Breast epithelium (tissue), 3 donors: Measurements from ENCODE around the gene CHMP4A.

ENCODE experiments used
- POLR2A ChIP-seq: fragments of 450-650 bp; IDR thresholded peaks from one replicate; pipeline ENCODE4 v1.6.1; 2016; ENCODE audit warnings: antibody characterized with exemption, mild to moderate bottlenecking, moderate library complexity
- POLR2AphosphoS5 ChIP-seq, 3 donors: sonication (generic); formaldehyde crosslinking; IDR thresholded peaks; one replicate each; pipeline ENCODE4 v1.6.1; 2017; ENCODE audit warnings: antibody characterized with exemption in 3 of 3
- TF ChIP-seq, protein P1 (sequence below), 3 donors: fragments of 450-650 bp; IDR thresholded peaks; one replicate each; pipeline ENCODE4 v1.5.1; 2016 to 2017; ENCODE audit warnings: antibody characterized with exemption in 3 of 3, mild to moderate bottlenecking in 3 of 3, moderate library complexity in 3 of 3

DNA sequence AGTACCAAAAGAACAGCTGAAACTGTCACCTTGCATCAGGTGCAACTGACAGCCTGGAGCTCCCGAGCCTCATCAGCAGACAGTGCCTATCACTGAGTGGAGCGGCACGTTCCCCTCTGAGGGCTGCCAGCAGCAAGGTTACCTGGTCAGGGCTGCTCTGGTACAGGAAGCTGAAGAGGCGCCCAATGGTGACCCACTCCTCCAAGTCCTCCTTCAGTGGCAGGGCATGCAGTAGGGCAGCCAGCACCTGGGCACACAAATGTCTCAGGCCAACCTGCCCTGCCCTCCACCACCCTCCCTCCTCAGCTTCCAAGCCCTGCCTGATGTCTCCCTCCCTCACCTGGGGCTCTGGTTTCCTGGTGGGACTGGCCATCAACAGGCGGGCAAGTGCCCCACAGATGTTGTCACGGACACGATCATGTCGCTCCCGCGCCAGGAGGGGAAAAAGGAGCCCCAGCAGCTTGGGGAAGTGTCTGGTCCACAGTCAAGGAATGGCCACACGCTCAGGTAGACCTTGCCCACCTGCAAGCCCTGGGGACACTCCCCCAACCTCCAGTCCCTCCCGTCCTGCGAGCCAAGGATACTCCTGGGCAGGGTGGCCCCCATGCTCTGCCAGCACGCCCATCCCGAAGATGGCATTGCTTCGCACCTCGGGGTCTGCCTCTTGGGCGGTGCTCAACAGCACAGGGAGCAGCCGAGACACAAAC lies 31.8 kb downstream of the CHMP4A start:
- TF ChIP-seq POLR2A (no peak), POLR2AphosphoS5 (IDR thresholded peaks at IDR 0.05) (no peak)
- TF ChIP-seq, protein P1, sequence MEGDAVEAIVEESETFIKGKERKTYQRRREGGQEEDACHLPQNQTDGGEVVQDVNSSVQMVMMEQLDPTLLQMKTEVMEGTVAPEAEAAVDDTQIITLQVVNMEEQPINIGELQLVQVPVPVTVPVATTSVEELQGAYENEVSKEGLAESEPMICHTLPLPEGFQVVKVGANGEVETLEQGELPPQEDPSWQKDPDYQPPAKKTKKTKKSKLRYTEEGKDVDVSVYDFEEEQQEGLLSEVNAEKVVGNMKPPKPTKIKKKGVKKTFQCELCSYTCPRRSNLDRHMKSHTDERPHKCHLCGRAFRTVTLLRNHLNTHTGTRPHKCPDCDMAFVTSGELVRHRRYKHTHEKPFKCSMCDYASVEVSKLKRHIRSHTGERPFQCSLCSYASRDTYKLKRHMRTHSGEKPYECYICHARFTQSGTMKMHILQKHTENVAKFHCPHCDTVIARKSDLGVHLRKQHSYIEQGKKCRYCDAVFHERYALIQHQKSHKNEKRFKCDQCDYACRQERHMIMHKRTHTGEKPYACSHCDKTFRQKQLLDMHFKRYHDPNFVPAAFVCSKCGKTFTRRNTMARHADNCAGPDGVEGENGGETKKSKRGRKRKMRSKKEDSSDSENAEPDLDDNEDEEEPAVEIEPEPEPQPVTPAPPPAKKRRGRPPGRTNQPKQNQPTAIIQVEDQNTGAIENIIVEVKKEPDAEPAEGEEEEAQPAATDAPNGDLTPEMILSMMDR (IDR thresholded peaks at IDR 0.05), result no peak
